AG20443 (cell line): ENCODE data around the gene TXNRD1.

Source experiments
- DNase-seq: peaks from one replicate; pipeline ENCODE4 v3.0.0; 2012; ENCODE audit warnings: low spot score, mixed read lengths

The TXNRD1 gene

GRCh38 chr12:104350211-104351056, 134.9 kb downstream of the TXNRD1 start:
- no peak for DNase-seq

- DNase-seq, result no peak
Observed at GRCh38 chr12:104351057-104351983, 135.7 kb downstream of the TXNRD1 start.

- no peak for DNase-seq
Observed at GRCh38 chr12:104352106-104352713, 136.6 kb downstream of the TXNRD1 start.

- DNase-seq, result no peak
Observed at GRCh38 chr12:104353012-104353981, 137.7 kb downstream of the TXNRD1 start.

- DNase-seq, result no peak
Observed at GRCh38 chr12:104354167-104354867, 138.7 kb downstream of the TXNRD1 start.

- no peak for DNase-seq
Observed at GRCh38 chr12:104354868-104355570, 139.4 kb downstream of the TXNRD1 start.

GRCh38 chr12:104355630-104356029, 140.1 kb downstream of the TXNRD1 start:
- no peak for DNase-seq

GRCh38 chr12:104356231-104357115, 140.9 kb downstream of the TXNRD1 start:
- DNase-seq, result no peak

GRCh38 chr12:104357421-104357952, 141.9 kb downstream of the TXNRD1 start:
- DNase-seq, result peak; percentile 50

GRCh38 chr12:104358353-104359003, 142.9 kb downstream of the TXNRD1 start:
- DNase-seq, result peak; percentile 70

- DNase-seq, result no peak
Observed at GRCh38 chr12:104359216-104359615, 143.6 kb downstream of the TXNRD1 start.

- DNase-seq, result no peak
Observed at GRCh38 chr12:104360157-104360556, 144.6 kb downstream of the TXNRD1 start.

- no peak for DNase-seq
Observed at GRCh38 chr12:104360983-104361707, 145.6 kb downstream of the TXNRD1 start.

- no peak for DNase-seq
Observed at GRCh38 chr12:104365921-104366410, 150.4 kb downstream of the TXNRD1 start.

- no peak for DNase-seq
Observed at GRCh38 chr12:104369708-104370107, 154.1 kb downstream of the TXNRD1 start.

GRCh38 chr12:104371043-104371870, 155.7 kb downstream of the TXNRD1 start:
- peak; percentile 77 for DNase-seq
